Spleen (tissue), 11 donors: ENCODE data around the gene FGD6. TPM values are rescaled to one million over a fixed set of nuclear protein-coding genes. Genes with fewer than 3 reads are reported as not detected.

Experiments
- DNase-seq: peaks from one replicate; pipeline ENCODE4 v3.0.0-alpha.2; 2020
- H3K27ac ChIP-seq, 8 donors: fragments of 200-600 bp; sonication (generic) in 7 of 8; 1 replicate in 4 of 8; 2 replicates in 4 of 8; pipeline versions ENCODE4 v1.5.0 to v1.8.0; 2016 to 2021; ENCODE audit warnings: inconsistent platforms in 4 of 8, mild to moderate bottlenecking in 4 of 8, moderate library complexity in 1 of 8
- H3K27me3 ChIP-seq, 7 donors: fragments of 200-600 bp; sonication (generic) in 6 of 7; replicated peaks in 1 of 7; 1 replicate in 4 of 7; 2 replicates in 3 of 7; pipeline versions ENCODE4 v1.5.0 to v1.8.0; 2016 to 2021; ENCODE audit warnings: inconsistent platforms in 3 of 7, mild to moderate bottlenecking in 1 of 7
- H3K36me3 ChIP-seq, 6 donors: fragments of 200-600 bp; sonication (generic) in 5 of 6; 1 replicate in 4 of 6; 2 replicates in 2 of 6; pipeline versions ENCODE4 v1.5.0 to v1.8.0; 2016 to 2021; ENCODE audit warnings: inconsistent platforms in 2 of 6
- H3K4me1 ChIP-seq, 6 donors: fragments of 200-600 bp; sonication (generic) in 5 of 6; 1 replicate in 3 of 6; 2 replicates in 3 of 6; pipeline versions ENCODE4 v1.5.0 to v1.8.0; 2016 to 2021; ENCODE audit warnings: inconsistent platforms in 3 of 6
- H3K4me3 ChIP-seq, 8 donors: fragments of 200-600 bp; sonication (generic) in 7 of 8; 1 replicate in 4 of 8; 2 replicates in 4 of 8; pipeline versions ENCODE4 v1.5.0 to v1.8.0; 2016 to 2021; ENCODE audit warnings: inconsistent platforms in 4 of 8, mild to moderate bottlenecking in 4 of 8, moderate library complexity in 2 of 8
- H3K9me3 ChIP-seq, 8 donors: fragments of 200-600 bp; sonication (generic) in 7 of 8; 1 replicate in 4 of 8; 2 replicates in 4 of 8; pipeline versions ENCODE4 v1.5.0 to v1.8.0; 2016 to 2021; ENCODE audit warnings: inconsistent platforms in 4 of 8
- CTCF ChIP-seq, 11 experiments: fragments of 200-600 bp in 7 of 11; fragments of 450-650 bp in 4 of 11; sonication (generic) in 4 of 11; IDR thresholded peaks in 8 of 11; conservative IDR thresholded peaks in 3 of 11; 1 replicate in 7 of 11; 2 replicates in 4 of 11; pipeline versions ENCODE4 v1.4.0 to v1.8.0; 2016 to 2021; ENCODE audit warnings: antibody characterized with exemption in 11 of 11, inconsistent platforms in 4 of 11, mild to moderate bottlenecking in 1 of 11
- POLR2A ChIP-seq, 3 donors: fragments of 450-650 bp; IDR thresholded peaks; one replicate each; pipeline ENCODE4 v1.5.1; 2017; ENCODE audit warnings: antibody characterized with exemption in 3 of 3, mild to moderate bottlenecking in 1 of 3
- POLR2AphosphoS5 ChIP-seq, 3 donors: sonication (generic); formaldehyde crosslinking; IDR thresholded peaks; one replicate each; pipeline ENCODE4 v1.5.1; 2017; ENCODE audit warnings: antibody characterized with exemption in 3 of 3
- WGBS, 5 donors: extraction: QIAGEN DNeasy Blood & Tissue Kit in 3 of 5; methylation state at CpG; one replicate each; pipeline versions ENCODE4 v1.1.5 to v1.1.7; 2013 to 2018; 5-methylcytosine and 5-hydroxymethylcytosine counted together
- intact Hi-C: fragments of 100-400 bp; cut with DNase I; formaldehyde crosslinking; loops from one replicate; pipeline ENCODE4 v1.15.0; 2023; ENCODE audit warnings: low total_unique reads
- polyA plus RNA-seq, 3 donors: library from polyadenylated mRNA; stranded (reverse); fragments of 200-250 nt; gene quantifications; one replicate each; pipeline ENCODE4 v1.2.1, GENCODE V29; 2013
- total RNA-seq, 7 donors: library from RNA; depleted of rRNA in 3 of 7; stranded (reverse); fragments of >200 nt in 3 of 7; fragmentation: NEBNext Ultra II Directional in 4 of 7; extraction: Animal tissue kit (Norgen Biotek cat#: 25700) in 4 of 7; gene quantifications; one replicate each; pipeline versions ENCODE4 v1.1.0 to v1.2.1, GENCODE V29; 2016 to 2021
- donor health status: healthy with polysubstance abuse.
- donor health status: DM: no; HTN: no; CAD: no; lungs with moderate emphysema.
- donor health status: DM: no; HTN: no; CAD: no.
- donor health status: Bipolar disorder and iron deficiency.
- donor health status: healthy.
- donor health status: DM: no; HTN: no; CAD: no.
- donor health status: DM: yes; HTN: yes; CAD: no.

The FGD6 gene
- total and polyA plus RNA-seq, 10 donors: 0.78 to 13.0 (median 10.4) TPM

- intact Hi-C loops: no loop called here
- Histone ChIP-seq H3K4me1 (peaks cover 0 to 55% (median 29%) of the 10 kb centered on the region in 6 donors), H3K4me3 (no peak overlapping the region), H3K27me3 (no peaks in the 10 kb centered on the region), H3K36me3 (peaks cover 0 to 13% (median 2%) of the 10 kb centered on the region in 6 donors), H3K27ac (no peak overlapping the region), H3K9me3 (no peaks in the 10 kb centered on the region)
- WGBS, 5 donors: 94 to 97% (median 96%) methylated on average over 4 of the region's 4 CpGs
- TF ChIP-seq POLR2AphosphoS5 (IDR thresholded peaks at IDR 0.05): no peak
- no peak for TF ChIP-seq POLR2A (IDR thresholded peaks at IDR 0.05)
- TF ChIP-seq CTCF (IDR thresholded peaks at IDR 0.05 in 8 of 11, conservative IDR thresholded peaks at IDR 0.05 in 3 of 11): no peak
- no peak for DNase-seq
Measured at GRCh38 chr12:95220190-95220589, 2.9 kb upstream of the FGD6 start.

GRCh38 chr12:95218150-95219133 is 1.2 kb upstream of the FGD6 start:
- TF ChIP-seq POLR2A (IDR thresholded peaks at IDR 0.05) (no peak), CTCF (IDR thresholded peaks at IDR 0.05 in 8 of 11, conservative IDR thresholded peaks at IDR 0.05 in 3 of 11) (no peak), POLR2AphosphoS5 (IDR thresholded peaks at IDR 0.05) (no peak)
- H3K36me3 ChIP-seq: no peaks in the 10 kb centered on the region
- no peaks in the 10 kb centered on the region for H3K27me3 ChIP-seq
- H3K9me3 ChIP-seq: no peaks in the 10 kb centered on the region
- peaks cover 0 to 59% (median 29%) of the 10 kb centered on the region in 6 donors for H3K4me1 ChIP-seq
- peak overlapping the region; percentile 78 to 94 (median 90) for H3K4me3 ChIP-seq
- 1 to 2% (median 2%) methylated on average over 29 to 35 of the region's 35 CpGs for WGBS, 5 donors
- intact Hi-C loops: loop anchor here (10.0 kb wide), 1 partner anchor 256 kb away; the partner anchor contains the start of gene METAP2
- DNase-seq: peak; percentile 38
- peak overlapping the region; percentile 83 to 95 (median 93) for H3K27ac ChIP-seq

- Histone ChIP-seq H3K4me1 (peaks cover 0 to 56% (median 29%) of the 10 kb centered on the region in 6 donors), H3K4me3 (peak overlapping the region; percentile 64 to 94 (median 90)), H3K9me3 (no peaks in the 10 kb centered on the region), H3K27ac (peak overlapping the region; percentile 56 to 95 (median 93)), H3K27me3 (no peaks in the 10 kb centered on the region), H3K36me3 (no peaks in the 10 kb centered on the region)
- DNase-seq: no peak
- WGBS, 5 donors: 0 to 1% (median 1%) methylated on average over 30 to 45 of the region's 45 CpGs
- no peak for TF ChIP-seq POLR2A (IDR thresholded peaks at IDR 0.05)
- TF ChIP-seq POLR2AphosphoS5 (IDR thresholded peaks at IDR 0.05): no peak
- no peak for TF ChIP-seq CTCF (IDR thresholded peaks at IDR 0.05 in 8 of 11, conservative IDR thresholded peaks at IDR 0.05 in 3 of 11)
- intact Hi-C loops: loop anchor here (10.0 kb wide), 1 partner anchor 258 kb away; the partner anchor contains the start of gene METAP2
Measured at GRCh38 chr12:95216711-95217376, 423 bp downstream of the FGD6 start.
